Caco-2 (cell line): ENCODE data around the gene NUDT15. TPM values are rescaled to one million over a fixed set of nuclear protein-coding genes. Genes with fewer than 3 reads are reported as not detected.
A peak's percentile ranks its signal among the peaks of the same experiment; 100 is the strongest.

Source experiments
- BruUV-seq: library from RNA; stranded (reverse); fragments of 400-500 nt; replicated peaks from 2 replicates; lab custom pipeline; 2021; lab: Mats Ljungman, UMichigan
- CTCF ChIA-PET: fragments of 300-600 bp; sonication (Branson Sonifier 250); formaldehyde crosslinking; loops from one replicate; lab custom pipeline; 2022; ENCODE audit warnings: antibody characterized with exemption; lab: Charles Lee
- POLR2A ChIA-PET: fragments of 300-600 bp; sonication (Branson Sonifier 250); formaldehyde crosslinking; loops from one replicate; lab custom pipeline; 2022; ENCODE audit warnings: antibody characterized with exemption; lab: Charles Lee
- DNase-seq, 2 experiments: peaks; one replicate each; pipeline versions ENCODE4 v3.0.0 to v3.0.0-alpha.2; 2020 to 2022
- H3K27me3 ChIP-seq: replicated peaks from 2 replicates; pipeline ENCODE4 v1.6.0; 2011; ENCODE audit warnings: low read length; ENCODE audit not compliant: control insufficient read depth, insufficient read depth
- H3K36me3 ChIP-seq: 2 replicates; pipeline ENCODE4 v1.5.1; 2011; ENCODE audit warnings: low read length; ENCODE audit not compliant: control insufficient read depth, insufficient read depth
- H3K4me1 ChIP-seq: fragments of 250-450 bp; sonication (Bioruptor Pico); 2 replicates; pipeline ENCODE4 v1.5.1; 2020; ENCODE audit warnings: mild to moderate bottlenecking
- H3K4me3 ChIP-seq: 2 replicates; pipeline ENCODE4 v1.5.1; 2011; ENCODE audit warnings: low read depth, mild to moderate bottlenecking, control low read depth, low read length
- H3K9me3 ChIP-seq: fragments of 250-450 bp; sonication (Bioruptor Pico); 2 replicates; pipeline ENCODE4 v1.5.1; 2020; ENCODE audit warnings: mild to moderate bottlenecking, moderate library complexity
- H3K27ac Mint-ChIP-seq: one replicate; pipeline ENCODE4 v1.8.0; 2022; ENCODE audit warnings: mixed read lengths; ENCODE audit not compliant: unreplicated experiment
- H3K27me3 Mint-ChIP-seq: one replicate; pipeline ENCODE4 v1.8.0; 2022; ENCODE audit warnings: mixed read lengths; ENCODE audit not compliant: insufficient read depth, unreplicated experiment
- H3K36me3 Mint-ChIP-seq: one replicate; pipeline ENCODE4 v1.8.0; 2022; ENCODE audit warnings: mild to moderate bottlenecking, mixed read lengths; ENCODE audit not compliant: insufficient read depth, unreplicated experiment
- H3K4me1 Mint-ChIP-seq: one replicate; pipeline ENCODE4 v1.8.0; 2022; ENCODE audit warnings: low read depth, mixed read lengths; ENCODE audit not compliant: unreplicated experiment
- H3K4me3 Mint-ChIP-seq: one replicate; pipeline ENCODE4 v1.8.0; 2022; ENCODE audit warnings: mild to moderate bottlenecking, moderate library complexity, mixed read lengths; ENCODE audit not compliant: unreplicated experiment
- H3K9me3 Mint-ChIP-seq: one replicate; pipeline ENCODE4 v1.8.0; 2022; ENCODE audit warnings: mixed read lengths; ENCODE audit not compliant: unreplicated experiment
- CTCF ChIP-seq, 2 experiments: fragments of 200-600 bp in 1 of 2; IDR thresholded peaks; 1 replicate in 1 of 2; 2 replicates in 1 of 2; pipeline versions ENCODE4 v1.5.1 to v1.8.0; 2011 to 2022; ENCODE audit warnings: antibody characterized with exemption in 1 of 2, control low read depth in 1 of 2, inconsistent platforms in 1 of 2, low read depth in 1 of 2, low read length in 1 of 2, mild to moderate bottlenecking in 1 of 2, moderate library complexity in 1 of 2; ENCODE audit not compliant: insufficient read depth in 1 of 2, severe bottlenecking in 1 of 2, unreplicated experiment in 1 of 2
- intact Hi-C: fragments of 100-400 bp; cut with micrococcal nuclease; formaldehyde crosslinking; loops from one replicate; pipeline ENCODE4 v1.10.0; 2022; ENCODE audit not compliant: unreplicated experiment
- total RNA-seq: library from RNA; stranded (reverse); gene quantifications from 2 replicates; pipeline ENCODE4 v1.2.3, GENCODE V29; 2022

The NUDT15 gene
- total RNA-seq, 1 experiment from 2014 or later, result 36.0 TPM

GRCh38 chr13:47990920-47991466 lies 46.5 kb upstream of the NUDT15 start:
- Histone ChIP-seq H3K36me3 (no peaks in the 10 kb centered on the region; the same call in none of the 2 replicates), H3K4me3 (no peak overlapping the region), H3K9me3 (no peaks in the 10 kb centered on the region), H3K4me1 (peaks cover 17% of the 10 kb centered on the region), H3K27me3 (no peaks in the 10 kb centered on the region)
- intact Hi-C loops, result no loop called here
- no peaks in the 10 kb centered on the region for H3K27me3 Mint-ChIP-seq
- no peak for TF ChIP-seq CTCF (IDR thresholded peaks at IDR 0.05; ENCODE audit: insufficient read depth in 1 of 2, low read depth in 1 of 2, low read length in 1 of 2, severe bottlenecking in 1 of 2, unreplicated experiment in 1 of 2)
- ChIA-PET POLR2A (no interaction called here), CTCF (interaction anchor here (0.6 kb wide), 1 partner anchor 9 kb away, joined by 4 read pairs; no protein-coding TSS in a partner anchor)
- peak in 1 of 2 experiments; percentile 11 for DNase-seq
- H3K4me3 Mint-ChIP-seq, result peak overlapping the region; percentile 7
- H3K36me3 Mint-ChIP-seq, result peaks cover 72% of the 10 kb centered on the region
- H3K9me3 Mint-ChIP-seq, result no peaks in the 10 kb centered on the region
- no TSS peak for BruUV-seq
- H3K27ac Mint-ChIP-seq, result peak overlapping the region; percentile 23
- H3K4me1 Mint-ChIP-seq, result peaks cover 12% of the 10 kb centered on the region

GRCh38 chr13:47991859-47992258 lies 45.7 kb upstream of the NUDT15 start:
- Histone ChIP-seq H3K9me3 (no peaks in the 10 kb centered on the region), H3K4me1 (peaks cover 17% of the 10 kb centered on the region), H3K36me3 (no peaks in the 10 kb centered on the region; the same call in none of the 2 replicates), H3K27me3 (no peaks in the 10 kb centered on the region), H3K4me3 (no peak overlapping the region)
- H3K36me3 Mint-ChIP-seq, result peaks cover 72% of the 10 kb centered on the region
- intact Hi-C loops, result no loop called here
- no peak overlapping the region for H3K27ac Mint-ChIP-seq
- no peaks in the 10 kb centered on the region for H3K27me3 Mint-ChIP-seq
- POLR2A ChIA-PET, result no interaction called here
- BruUV-seq, result no TSS peak
- no peak for DNase-seq
- H3K9me3 Mint-ChIP-seq, result no peaks in the 10 kb centered on the region
- no peak for TF ChIP-seq CTCF (IDR thresholded peaks at IDR 0.05; ENCODE audit: insufficient read depth in 1 of 2, low read depth in 1 of 2, low read length in 1 of 2, severe bottlenecking in 1 of 2, unreplicated experiment in 1 of 2)
- no peak overlapping the region for H3K4me3 Mint-ChIP-seq
- peaks cover 12% of the 10 kb centered on the region for H3K4me1 Mint-ChIP-seq
- CTCF ChIA-PET, result no interaction called here

GRCh38 chr13:47997384-47997783 lies 40.1 kb upstream of the NUDT15 start:
- H3K4me3 ChIP-seq, result no peak overlapping the region
- no TSS peak for BruUV-seq
- CTCF ChIA-PET, result interaction anchor here (0.6 kb wide), 1 partner anchor 1112 kb away, joined by 4 read pairs; no protein-coding TSS in a partner anchor
- TF ChIP-seq CTCF (IDR thresholded peaks at IDR 0.05; ENCODE audit: insufficient read depth in 1 of 2, low read depth in 1 of 2, low read length in 1 of 2, severe bottlenecking in 1 of 2, unreplicated experiment in 1 of 2), result no peak
- Mint-ChIP-seq H3K9me3 (no peaks in the 10 kb centered on the region), H3K4me1 (peaks cover 26% of the 10 kb centered on the region), H3K27ac (no peak overlapping the region), H3K36me3 (peaks cover 68% of the 10 kb centered on the region), H3K27me3 (no peaks in the 10 kb centered on the region), H3K4me3 (no peak overlapping the region)
- H3K4me1 ChIP-seq, result peaks cover 6% of the 10 kb centered on the region
- H3K9me3 ChIP-seq, result no peaks in the 10 kb centered on the region
- no peaks in the 10 kb centered on the region for H3K27me3 ChIP-seq
- intact Hi-C loops, result no loop called here
- DNase-seq, result no peak
- H3K36me3 ChIP-seq, result no peaks in the 10 kb centered on the region; the same call in 1 of the 2 replicates
- POLR2A ChIA-PET, result interaction anchor here (1.7 kb wide), 1 partner anchor 41 kb away, joined by 5 read pairs; no protein-coding TSS in a partner anchor
